HL-60 (cell line): Measurements from ENCODE around the gene CEP128.

Source experiments
- GABPA ChIP-seq: IDR thresholded peaks from 2 replicates; pipeline ENCODE4 v1.6.1; 2012; ENCODE audit warnings: low read depth
- SPI1 ChIP-seq: IDR thresholded peaks from 2 replicates; pipeline ENCODE4 v1.6.1; 2012; ENCODE audit warnings: low read depth, mild to moderate bottlenecking, borderline replicate concordance
- TF ChIP-seq, protein P1 (sequence below): IDR thresholded peaks from one replicate; pipeline ENCODE4 v1.5.1; 2011; ENCODE audit warnings: low read length, control low read depth, inconsistent platforms; ENCODE audit not compliant: insufficient read depth
- TF ChIP-seq, protein P2 (sequence below): IDR thresholded peaks from 2 replicates; pipeline ENCODE4 v1.6.1; 2012; ENCODE audit warnings: low read depth; ENCODE audit not compliant: insufficient replicate concordance

DNA sequence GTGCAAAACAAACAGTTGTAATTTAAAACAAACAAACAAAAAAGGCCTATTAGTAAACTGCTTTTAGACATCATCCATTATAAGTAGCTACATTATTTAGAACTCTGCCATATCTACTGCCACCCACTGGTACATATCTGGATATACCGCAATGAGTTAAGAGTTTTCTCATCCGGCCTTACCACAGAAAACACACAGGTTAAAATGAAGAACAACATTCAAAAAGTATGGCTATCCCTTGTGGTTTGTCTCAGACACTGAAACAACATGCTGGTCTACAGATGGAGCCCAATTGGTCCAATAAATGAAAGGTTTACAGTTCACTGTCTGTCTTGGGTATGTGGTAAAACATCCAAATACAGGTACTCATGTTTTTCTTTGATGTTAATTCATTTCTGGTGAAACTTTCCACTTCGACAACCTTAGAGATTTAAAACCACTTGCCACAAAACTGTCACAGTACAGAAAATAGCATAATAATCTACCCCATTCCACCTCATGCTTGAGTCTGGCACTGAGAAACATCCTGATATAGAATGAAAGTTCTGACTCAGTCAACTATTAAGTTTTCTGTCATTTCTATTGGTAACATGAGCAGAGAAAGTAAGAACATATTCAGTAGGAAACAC is 354.3 kb downstream of the CEP128 start:
- TF ChIP-seq GABPA (no peak), SPI1 (no peak)
- TF ChIP-seq, protein P1, sequence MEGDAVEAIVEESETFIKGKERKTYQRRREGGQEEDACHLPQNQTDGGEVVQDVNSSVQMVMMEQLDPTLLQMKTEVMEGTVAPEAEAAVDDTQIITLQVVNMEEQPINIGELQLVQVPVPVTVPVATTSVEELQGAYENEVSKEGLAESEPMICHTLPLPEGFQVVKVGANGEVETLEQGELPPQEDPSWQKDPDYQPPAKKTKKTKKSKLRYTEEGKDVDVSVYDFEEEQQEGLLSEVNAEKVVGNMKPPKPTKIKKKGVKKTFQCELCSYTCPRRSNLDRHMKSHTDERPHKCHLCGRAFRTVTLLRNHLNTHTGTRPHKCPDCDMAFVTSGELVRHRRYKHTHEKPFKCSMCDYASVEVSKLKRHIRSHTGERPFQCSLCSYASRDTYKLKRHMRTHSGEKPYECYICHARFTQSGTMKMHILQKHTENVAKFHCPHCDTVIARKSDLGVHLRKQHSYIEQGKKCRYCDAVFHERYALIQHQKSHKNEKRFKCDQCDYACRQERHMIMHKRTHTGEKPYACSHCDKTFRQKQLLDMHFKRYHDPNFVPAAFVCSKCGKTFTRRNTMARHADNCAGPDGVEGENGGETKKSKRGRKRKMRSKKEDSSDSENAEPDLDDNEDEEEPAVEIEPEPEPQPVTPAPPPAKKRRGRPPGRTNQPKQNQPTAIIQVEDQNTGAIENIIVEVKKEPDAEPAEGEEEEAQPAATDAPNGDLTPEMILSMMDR, result no peak
- TF ChIP-seq, protein P2, sequence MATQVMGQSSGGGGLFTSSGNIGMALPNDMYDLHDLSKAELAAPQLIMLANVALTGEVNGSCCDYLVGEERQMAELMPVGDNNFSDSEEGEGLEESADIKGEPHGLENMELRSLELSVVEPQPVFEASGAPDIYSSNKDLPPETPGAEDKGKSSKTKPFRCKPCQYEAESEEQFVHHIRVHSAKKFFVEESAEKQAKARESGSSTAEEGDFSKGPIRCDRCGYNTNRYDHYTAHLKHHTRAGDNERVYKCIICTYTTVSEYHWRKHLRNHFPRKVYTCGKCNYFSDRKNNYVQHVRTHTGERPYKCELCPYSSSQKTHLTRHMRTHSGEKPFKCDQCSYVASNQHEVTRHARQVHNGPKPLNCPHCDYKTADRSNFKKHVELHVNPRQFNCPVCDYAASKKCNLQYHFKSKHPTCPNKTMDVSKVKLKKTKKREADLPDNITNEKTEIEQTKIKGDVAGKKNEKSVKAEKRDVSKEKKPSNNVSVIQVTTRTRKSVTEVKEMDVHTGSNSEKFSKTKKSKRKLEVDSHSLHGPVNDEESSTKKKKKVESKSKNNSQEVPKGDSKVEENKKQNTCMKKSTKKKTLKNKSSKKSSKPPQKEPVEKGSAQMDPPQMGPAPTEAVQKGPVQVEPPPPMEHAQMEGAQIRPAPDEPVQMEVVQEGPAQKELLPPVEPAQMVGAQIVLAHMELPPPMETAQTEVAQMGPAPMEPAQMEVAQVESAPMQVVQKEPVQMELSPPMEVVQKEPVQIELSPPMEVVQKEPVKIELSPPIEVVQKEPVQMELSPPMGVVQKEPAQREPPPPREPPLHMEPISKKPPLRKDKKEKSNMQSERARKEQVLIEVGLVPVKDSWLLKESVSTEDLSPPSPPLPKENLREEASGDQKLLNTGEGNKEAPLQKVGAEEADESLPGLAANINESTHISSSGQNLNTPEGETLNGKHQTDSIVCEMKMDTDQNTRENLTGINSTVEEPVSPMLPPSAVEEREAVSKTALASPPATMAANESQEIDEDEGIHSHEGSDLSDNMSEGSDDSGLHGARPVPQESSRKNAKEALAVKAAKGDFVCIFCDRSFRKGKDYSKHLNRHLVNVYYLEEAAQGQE, result no peak
